ENCODE results near the gene HERC3. TPM values are rescaled to one million over a fixed set of nuclear protein-coding genes. Genes with fewer than 3 reads are reported as not detected.

Gene HERC3
- total RNA-seq, 4 donors from 2014 or later = 45.0 to 60.7 (median 51.9) TPM

- peaks cover 0 to 64% of the 10 kb centered on the region in 2 donors for H3K36me3 ChIP-seq
- WGBS, 2 donors (ENCODE audit: low coverage in 1 of 2) = 83 to 94% methylated on average over 3 to 4 of the region's 4 CpGs
Observed at GRCh38 chr4:88731381-88731780, 139.1 kb downstream of the HERC3 start.

GRCh38 chr4:88732714-88733368 is 140.6 kb downstream of the HERC3 start:
- ATAC-seq = no peak
- Histone ChIP-seq H3K36me3 (peaks cover 0 to 51% of the 10 kb centered on the region in 2 donors), H3K4me3 (no peak overlapping the region), H3K27me3 (no peaks in the 10 kb centered on the region), H3K27ac (no peak overlapping the region), H3K9me3 (no peaks in the 10 kb centered on the region), H3K4me1 (peaks cover 6 to 43% (median 12%) of the 10 kb centered on the region in 3 donors)
- TF ChIP-seq POLR2AphosphoS5 (IDR thresholded peaks at IDR 0.05) (no peak), EP300 (IDR thresholded peaks at IDR 0.05) (no peak), POLR2A (IDR thresholded peaks at IDR 0.05) (no peak)
- TF ChIP-seq, protein P1, sequence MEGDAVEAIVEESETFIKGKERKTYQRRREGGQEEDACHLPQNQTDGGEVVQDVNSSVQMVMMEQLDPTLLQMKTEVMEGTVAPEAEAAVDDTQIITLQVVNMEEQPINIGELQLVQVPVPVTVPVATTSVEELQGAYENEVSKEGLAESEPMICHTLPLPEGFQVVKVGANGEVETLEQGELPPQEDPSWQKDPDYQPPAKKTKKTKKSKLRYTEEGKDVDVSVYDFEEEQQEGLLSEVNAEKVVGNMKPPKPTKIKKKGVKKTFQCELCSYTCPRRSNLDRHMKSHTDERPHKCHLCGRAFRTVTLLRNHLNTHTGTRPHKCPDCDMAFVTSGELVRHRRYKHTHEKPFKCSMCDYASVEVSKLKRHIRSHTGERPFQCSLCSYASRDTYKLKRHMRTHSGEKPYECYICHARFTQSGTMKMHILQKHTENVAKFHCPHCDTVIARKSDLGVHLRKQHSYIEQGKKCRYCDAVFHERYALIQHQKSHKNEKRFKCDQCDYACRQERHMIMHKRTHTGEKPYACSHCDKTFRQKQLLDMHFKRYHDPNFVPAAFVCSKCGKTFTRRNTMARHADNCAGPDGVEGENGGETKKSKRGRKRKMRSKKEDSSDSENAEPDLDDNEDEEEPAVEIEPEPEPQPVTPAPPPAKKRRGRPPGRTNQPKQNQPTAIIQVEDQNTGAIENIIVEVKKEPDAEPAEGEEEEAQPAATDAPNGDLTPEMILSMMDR (IDR thresholded peaks at IDR 0.05) = no peak
- 93 to 94% methylated on average over 5 of the region's 5 CpGs for WGBS, 2 donors (ENCODE audit: low coverage in 1 of 2)

More at GRCh38 chr4:88731381-88731780, 139.1 kb downstream of the HERC3 start:
- Histone ChIP-seq H3K9me3 (no peaks in the 10 kb centered on the region), H3K27ac (no peak overlapping the region), H3K4me3 (no peak overlapping the region), H3K4me1 (peaks cover 0 to 42% (median 10%) of the 10 kb centered on the region in 3 donors), H3K27me3 (no peaks in the 10 kb centered on the region)
- no peak for TF ChIP-seq POLR2AphosphoS5 (IDR thresholded peaks at IDR 0.05)
- no peak for TF ChIP-seq EP300 (IDR thresholded peaks at IDR 0.05)
- TF ChIP-seq, protein P1 (IDR thresholded peaks at IDR 0.05) = no peak
- TF ChIP-seq POLR2A (IDR thresholded peaks at IDR 0.05) = no peak
- ATAC-seq = no peak

DNA sequence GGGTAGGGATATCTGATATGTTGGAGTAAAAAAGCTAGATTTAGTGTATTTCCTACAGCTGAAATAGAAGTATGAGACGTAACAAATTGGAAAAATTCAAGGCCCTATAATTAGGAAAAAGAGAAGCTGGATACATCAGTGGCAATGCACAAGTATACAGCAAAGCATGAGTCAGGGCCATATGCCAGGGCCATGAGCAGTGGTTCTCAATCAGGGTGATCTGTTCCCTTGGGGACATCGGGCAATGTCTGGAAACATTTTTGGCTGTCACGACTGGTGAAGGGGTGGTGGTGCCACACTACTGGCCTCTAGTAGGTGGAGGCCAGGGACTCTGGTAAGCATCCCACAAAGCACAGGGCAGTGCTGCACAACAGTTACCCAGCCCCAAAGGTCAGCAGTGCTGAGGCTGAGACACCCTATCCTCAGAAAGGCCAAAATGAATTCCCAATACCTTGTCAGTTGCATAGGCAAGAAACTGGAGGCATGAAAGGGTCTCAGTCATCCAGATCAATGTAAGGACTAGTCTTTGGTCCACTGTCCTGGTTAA is 142.2 kb downstream of the HERC3 start:
- TF ChIP-seq POLR2A (IDR thresholded peaks at IDR 0.05) = no peak
- 0 to 88% methylated on average over 1 to 3 of the region's 3 CpGs for WGBS, 2 donors (ENCODE audit: low coverage in 1 of 2)
- Histone ChIP-seq H3K4me3 (no peak overlapping the region), H3K27ac (peak overlapping the region in 3 of 4 donors; percentile 34 to 77 (median 74)), H3K9me3 (no peaks in the 10 kb centered on the region), H3K27me3 (no peaks in the 10 kb centered on the region), H3K4me1 (peaks cover 13 to 51% (median 15%) of the 10 kb centered on the region in 3 donors), H3K36me3 (peaks cover 0 to 46% of the 10 kb centered on the region in 2 donors)
- no peak for ATAC-seq

DNA sequence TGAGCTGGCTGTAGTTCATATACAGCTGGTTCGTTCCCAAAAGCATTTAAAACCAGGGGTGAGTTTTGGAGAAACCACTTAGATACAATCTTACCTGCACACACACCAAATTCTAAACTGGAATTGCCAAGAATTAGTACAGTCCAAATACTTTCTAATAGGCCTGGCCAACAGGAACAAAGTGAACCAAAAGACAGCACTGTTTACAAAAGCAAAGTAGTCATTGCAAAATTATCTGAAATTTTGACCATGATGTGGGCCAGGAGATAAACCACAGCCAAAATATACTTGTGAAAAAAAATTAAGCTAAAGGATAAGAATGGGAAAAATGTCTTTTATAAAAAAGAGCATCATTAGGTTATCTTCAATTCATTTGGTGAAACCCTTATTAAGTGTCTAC is 143.3 kb downstream of the HERC3 start:
- Histone ChIP-seq H3K36me3 (peaks cover 0 to 35% of the 10 kb centered on the region in 2 donors), H3K9me3 (no peaks in the 10 kb centered on the region), H3K27ac (peak overlapping the region; percentile 34 to 77 (median 70)), H3K4me1 (peaks cover 15 to 60% (median 20%) of the 10 kb centered on the region in 3 donors), H3K27me3 (no peaks in the 10 kb centered on the region), H3K4me3 (no peak overlapping the region)
- WGBS, 2 donors (ENCODE audit: low coverage in 1 of 2) = 13% methylated on average over 1 of the region's 1 CpG; no CpG with 5 or more reads in 1 of the 2 donors
- peak; percentile 63 for ATAC-seq
- TF ChIP-seq POLR2AphosphoS5 (IDR thresholded peaks at IDR 0.05) (peak; percentile 76), EP300 (IDR thresholded peaks at IDR 0.05) (no peak)

DNA sequence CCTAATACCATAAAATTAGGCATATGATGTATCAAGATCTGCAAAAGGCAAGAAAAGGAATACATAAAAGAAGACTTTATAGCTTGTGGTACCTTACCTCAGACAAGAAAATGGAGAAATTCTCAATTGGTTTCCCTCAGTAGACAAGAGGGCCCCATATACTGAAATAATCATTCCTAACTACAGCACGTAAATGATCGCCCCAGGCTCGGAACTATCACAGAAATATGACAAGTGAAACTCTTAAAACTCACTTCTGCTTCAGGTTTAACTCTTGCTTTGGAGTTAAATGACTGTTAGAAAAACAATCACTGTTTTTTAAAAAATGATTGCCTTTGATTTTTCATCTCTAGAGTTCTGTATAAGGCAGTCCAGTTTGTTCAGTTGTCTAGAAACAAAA is 144.0 kb downstream of the HERC3 start:
- Histone ChIP-seq H3K27ac (peak overlapping the region; percentile 34 to 77 (median 70)), H3K27me3 (no peaks in the 10 kb centered on the region)
- WGBS, 2 donors (ENCODE audit: low coverage in 1 of 2) = 51 to 92% methylated on average over 2 to 3 of the region's 3 CpGs

More for the DNA sequence above, 144.0 kb downstream of the HERC3 start:
- Histone ChIP-seq H3K36me3 (peaks cover 0 to 28% of the 10 kb centered on the region in 2 donors), H3K4me3 (no peak overlapping the region), H3K9me3 (no peaks in the 10 kb centered on the region), H3K4me1 (peaks cover 15 to 66% (median 20%) of the 10 kb centered on the region in 3 donors)
- TF ChIP-seq POLR2AphosphoS5 (IDR thresholded peaks at IDR 0.05) (no peak), EP300 (IDR thresholded peaks at IDR 0.05) (no peak), POLR2A (IDR thresholded peaks at IDR 0.05) (no peak)
- TF ChIP-seq, protein P1 (IDR thresholded peaks at IDR 0.05) = no peak
- ATAC-seq = no peak

Data from gastroesophageal sphincter (tissue), 4 donors.